ENCODE results near the gene PDLIM5.

Gene PDLIM5

GRCh38 chr4:94534401-94535312, 82.9 kb downstream of the PDLIM5 start:
- H3K4me1 ChIP-seq (ENCODE audit: control insufficient read depth, insufficient read depth, low read length) = peaks cover 38% of the 10 kb centered on the region

GRCh38 chr4:94536049-94536448, 84.3 kb downstream of the PDLIM5 start:
- Histone ChIP-seq H3K9me3 (replicated peaks; ENCODE audit: low read length) (no peaks in the 10 kb centered on the region), H3K27me3 (ENCODE audit: control insufficient read depth, insufficient read depth, low read length) (no peaks in the 10 kb centered on the region), H3K4me1 (ENCODE audit: control insufficient read depth, insufficient read depth, low read length) (peaks cover 27% of the 10 kb centered on the region), H3K36me3 (ENCODE audit: insufficient read depth, low read length) (peaks cover 3% of the 10 kb centered on the region), H3K4me3 (ENCODE audit: low read length) (no peak overlapping the region), H3K4me2 (ENCODE audit: low read length) (no peak overlapping the region), H3K9ac (ENCODE audit: low read depth, low read length) (no peak overlapping the region)

More at GRCh38 chr4:94534401-94535312, 82.9 kb downstream of the PDLIM5 start:
- Histone ChIP-seq H3K9me3 (replicated peaks; ENCODE audit: low read length) (no peaks in the 10 kb centered on the region), H3K9ac (ENCODE audit: low read depth, low read length) (no peak overlapping the region), H3K27me3 (ENCODE audit: control insufficient read depth, insufficient read depth, low read length) (no peaks in the 10 kb centered on the region), H3K4me2 (ENCODE audit: low read length) (no peak overlapping the region), H3K36me3 (ENCODE audit: insufficient read depth, low read length) (no peaks in the 10 kb centered on the region), H3K4me3 (ENCODE audit: low read length) (no peak overlapping the region)

GRCh38 chr4:94536649-94537469, 85.1 kb downstream of the PDLIM5 start:
- Histone ChIP-seq H3K27me3 (ENCODE audit: control insufficient read depth, insufficient read depth, low read length) (no peaks in the 10 kb centered on the region), H3K9ac (ENCODE audit: low read depth, low read length) (no peak overlapping the region), H3K36me3 (ENCODE audit: insufficient read depth, low read length) (peaks cover 6% of the 10 kb centered on the region), H3K4me1 (ENCODE audit: control insufficient read depth, insufficient read depth, low read length) (peaks cover 20% of the 10 kb centered on the region), H3K4me2 (ENCODE audit: low read length) (no peak overlapping the region), H3K4me3 (ENCODE audit: low read length) (no peak overlapping the region), H3K9me3 (replicated peaks; ENCODE audit: low read length) (no peaks in the 10 kb centered on the region)

- H3K4me2 ChIP-seq (ENCODE audit: low read length) = no peak overlapping the region
- no peaks in the 10 kb centered on the region for H3K27me3 ChIP-seq (ENCODE audit: control insufficient read depth, insufficient read depth, low read length)
- H3K9ac ChIP-seq (ENCODE audit: low read depth, low read length) = no peak overlapping the region
Measured at GRCh38 chr4:94537921-94538628, 86.3 kb downstream of the PDLIM5 start.

GRCh38 chr4:94540476-94540875, 88.7 kb downstream of the PDLIM5 start:
- Histone ChIP-seq H3K4me2 (ENCODE audit: low read length) (no peak overlapping the region), H3K36me3 (ENCODE audit: insufficient read depth, low read length) (peaks cover 10% of the 10 kb centered on the region), H3K9ac (ENCODE audit: low read depth, low read length) (no peak overlapping the region), H3K4me3 (ENCODE audit: low read length) (no peak overlapping the region), H3K4me1 (ENCODE audit: control insufficient read depth, insufficient read depth, low read length) (peaks cover 25% of the 10 kb centered on the region), H3K9me3 (replicated peaks; ENCODE audit: low read length) (no peaks in the 10 kb centered on the region), H3K27me3 (ENCODE audit: control insufficient read depth, insufficient read depth, low read length) (no peaks in the 10 kb centered on the region)

More at GRCh38 chr4:94537921-94538628, 86.3 kb downstream of the PDLIM5 start:
- no peak overlapping the region for H3K4me3 ChIP-seq (ENCODE audit: low read length)
- peaks cover 12% of the 10 kb centered on the region for H3K4me1 ChIP-seq (ENCODE audit: control insufficient read depth, insufficient read depth, low read length)
- H3K36me3 ChIP-seq (ENCODE audit: insufficient read depth, low read length) = peaks cover 6% of the 10 kb centered on the region
- no peaks in the 10 kb centered on the region for H3K9me3 ChIP-seq (replicated peaks; ENCODE audit: low read length)

- peaks cover 10% of the 10 kb centered on the region for H3K36me3 ChIP-seq (ENCODE audit: insufficient read depth, low read length)
- no peaks in the 10 kb centered on the region for H3K9me3 ChIP-seq (replicated peaks; ENCODE audit: low read length)
- peak overlapping the region; percentile 61 for H3K4me2 ChIP-seq (ENCODE audit: low read length)
- H3K27me3 ChIP-seq (ENCODE audit: control insufficient read depth, insufficient read depth, low read length) = no peaks in the 10 kb centered on the region
- H3K4me3 ChIP-seq (ENCODE audit: low read length) = peak overlapping the region; percentile 7
- peaks cover 48% of the 10 kb centered on the region for H3K4me1 ChIP-seq (ENCODE audit: control insufficient read depth, insufficient read depth, low read length)
- peak overlapping the region; percentile 68 for H3K9ac ChIP-seq (ENCODE audit: low read depth, low read length)
Measured at GRCh38 chr4:94544811-94545210, 93.1 kb downstream of the PDLIM5 start.

GRCh38 chr4:94545296-94545695, 93.6 kb downstream of the PDLIM5 start:
- H3K9ac ChIP-seq (ENCODE audit: low read depth, low read length) = peak overlapping the region; percentile 68
- H3K27me3 ChIP-seq (ENCODE audit: control insufficient read depth, insufficient read depth, low read length) = no peaks in the 10 kb centered on the region
- peak overlapping the region; percentile 11 for H3K4me3 ChIP-seq (ENCODE audit: low read length)
- no peaks in the 10 kb centered on the region for H3K9me3 ChIP-seq (replicated peaks; ENCODE audit: low read length)
- H3K4me1 ChIP-seq (ENCODE audit: control insufficient read depth, insufficient read depth, low read length) = peaks cover 48% of the 10 kb centered on the region
- H3K4me2 ChIP-seq (ENCODE audit: low read length) = peak overlapping the region; percentile 61
- H3K36me3 ChIP-seq (ENCODE audit: insufficient read depth, low read length) = peaks cover 9% of the 10 kb centered on the region

- no peak overlapping the region for H3K4me3 ChIP-seq (ENCODE audit: low read length)
- H3K4me1 ChIP-seq (ENCODE audit: control insufficient read depth, insufficient read depth, low read length) = peaks cover 58% of the 10 kb centered on the region
- no peaks in the 10 kb centered on the region for H3K27me3 ChIP-seq (ENCODE audit: control insufficient read depth, insufficient read depth, low read length)
- no peaks in the 10 kb centered on the region for H3K9me3 ChIP-seq (replicated peaks; ENCODE audit: low read length)
- no peak overlapping the region for H3K9ac ChIP-seq (ENCODE audit: low read depth, low read length)
- peaks cover 4% of the 10 kb centered on the region for H3K36me3 ChIP-seq (ENCODE audit: insufficient read depth, low read length)
- no peak overlapping the region for H3K4me2 ChIP-seq (ENCODE audit: low read length)
Measured at GRCh38 chr4:94546949-94547348, 95.2 kb downstream of the PDLIM5 start.

GRCh38 chr4:94548571-94548970, 96.8 kb downstream of the PDLIM5 start:
- peak overlapping the region; percentile 43 for H3K4me2 ChIP-seq (ENCODE audit: low read length)
- peak overlapping the region; percentile 11 for H3K4me3 ChIP-seq (ENCODE audit: low read length)
- peaks cover 65% of the 10 kb centered on the region for H3K4me1 ChIP-seq (ENCODE audit: control insufficient read depth, insufficient read depth, low read length)
- H3K27me3 ChIP-seq (ENCODE audit: control insufficient read depth, insufficient read depth, low read length) = no peaks in the 10 kb centered on the region
- H3K9me3 ChIP-seq (replicated peaks; ENCODE audit: low read length) = no peaks in the 10 kb centered on the region
- H3K36me3 ChIP-seq (ENCODE audit: insufficient read depth, low read length) = peaks cover 4% of the 10 kb centered on the region
- peak overlapping the region; percentile 54 for H3K9ac ChIP-seq (ENCODE audit: low read depth, low read length)

GRCh38 chr4:94550352-94550751, 98.6 kb downstream of the PDLIM5 start:
- H3K36me3 ChIP-seq (ENCODE audit: insufficient read depth, low read length) = no peaks in the 10 kb centered on the region
- no peak overlapping the region for H3K4me3 ChIP-seq (ENCODE audit: low read length)
- no peak overlapping the region for H3K4me2 ChIP-seq (ENCODE audit: low read length)
- H3K27me3 ChIP-seq (ENCODE audit: control insufficient read depth, insufficient read depth, low read length) = no peaks in the 10 kb centered on the region
- no peaks in the 10 kb centered on the region for H3K9me3 ChIP-seq (replicated peaks; ENCODE audit: low read length)
- H3K4me1 ChIP-seq (ENCODE audit: control insufficient read depth, insufficient read depth, low read length) = peaks cover 52% of the 10 kb centered on the region
- H3K9ac ChIP-seq (ENCODE audit: low read depth, low read length) = no peak overlapping the region

- H3K36me3 ChIP-seq (ENCODE audit: insufficient read depth, low read length) = no peaks in the 10 kb centered on the region
- H3K9me3 ChIP-seq (replicated peaks; ENCODE audit: low read length) = no peaks in the 10 kb centered on the region
- H3K4me2 ChIP-seq (ENCODE audit: low read length) = no peak overlapping the region
- H3K9ac ChIP-seq (ENCODE audit: low read depth, low read length) = no peak overlapping the region
- peaks cover 48% of the 10 kb centered on the region for H3K4me1 ChIP-seq (ENCODE audit: control insufficient read depth, insufficient read depth, low read length)
- no peaks in the 10 kb centered on the region for H3K27me3 ChIP-seq (ENCODE audit: control insufficient read depth, insufficient read depth, low read length)
- no peak overlapping the region for H3K4me3 ChIP-seq (ENCODE audit: low read length)
Measured at GRCh38 chr4:94550851-94551250, 99.1 kb downstream of the PDLIM5 start.

All from skeletal muscle satellite cell (primary cell).